Fibroblast of lung (primary cell): ENCODE results near the gene SDHC. TPM values are rescaled to one million over a fixed set of nuclear protein-coding genes. Genes with fewer than 3 reads are reported as not detected.

Experiments used
- DNase-seq, 2 donors: peaks; one replicate each; pipeline versions ENCODE4 v3.0.0 to v3.0.0-alpha.2; 2010; ENCODE audit warnings: low read depth in 2 of 2
- H2AFZ ChIP-seq: 2 replicates; pipeline ENCODE4 v1.5.1; 2012; ENCODE audit warnings: low read length, control low read depth, inconsistent platforms
- H3K27ac ChIP-seq: 2 replicates; pipeline ENCODE4 v1.5.1; 2011; ENCODE audit warnings: low read length, control low read depth; ENCODE audit not compliant: insufficient read depth
- H3K27me3 ChIP-seq: 2 replicates; pipeline ENCODE4 v1.5.1; 2011; ENCODE audit warnings: mild to moderate bottlenecking, low read length; ENCODE audit not compliant: control insufficient read depth, insufficient read depth
- H3K36me3 ChIP-seq: 2 replicates; pipeline ENCODE4 v1.5.1; 2011; ENCODE audit warnings: low read length; ENCODE audit not compliant: control insufficient read depth, insufficient read depth
- H3K4me1 ChIP-seq: 2 replicates; pipeline ENCODE4 v1.5.1; 2011; ENCODE audit warnings: low read length; ENCODE audit not compliant: control insufficient read depth, insufficient read depth; ENCODE audit errors: extremely low read depth
- H3K4me2 ChIP-seq: 2 replicates; pipeline ENCODE4 v1.5.1; 2011; ENCODE audit warnings: low read length, control low read depth; ENCODE audit not compliant: insufficient read depth; ENCODE audit errors: extremely low read depth
- H3K4me3 ChIP-seq, 4 experiments: fragments of 200-600 bp in 1 of 4; sonication (generic) in 1 of 4; replicated peaks in 1 of 4; 2 replicates each; pipeline ENCODE4 v1.5.1; 2011 to 2016; ENCODE audit warnings: low read length in 4 of 4, low read depth in 3 of 4, mild to moderate bottlenecking in 3 of 4, control low read depth in 2 of 4, inconsistent platforms in 1 of 4, mixed read lengths in 1 of 4; ENCODE audit not compliant: insufficient read depth in 1 of 4; ENCODE audit errors: control extremely low read depth in 1 of 4
- H3K79me2 ChIP-seq: 2 replicates; pipeline ENCODE4 v1.5.1; 2012; ENCODE audit warnings: mild to moderate bottlenecking, low read length, inconsistent platforms; ENCODE audit not compliant: control insufficient read depth, insufficient read depth
- H3K9ac ChIP-seq: 2 replicates; pipeline ENCODE4 v1.5.1; 2011; ENCODE audit warnings: mild to moderate bottlenecking, low read length, control low read depth; ENCODE audit not compliant: insufficient read depth
- H3K9me3 ChIP-seq: 2 replicates; pipeline ENCODE4 v1.5.1; 2012; ENCODE audit warnings: low read depth, low read length; ENCODE audit not compliant: control insufficient read depth, insufficient read depth
- H4K20me1 ChIP-seq: 2 replicates; pipeline ENCODE4 v1.5.1; 2011; ENCODE audit warnings: low read length; ENCODE audit not compliant: control insufficient read depth, insufficient read depth; ENCODE audit errors: extremely low read depth
- CTCF ChIP-seq, 2 donors: IDR thresholded peaks in 1 of 2; conservative IDR thresholded peaks in 1 of 2; 1 replicate in 1 of 2; 2 replicates in 1 of 2; pipeline ENCODE4 v1.5.1; 2011 to 2012; ENCODE audit warnings: low read length in 2 of 2, control low read depth in 1 of 2, inconsistent platforms in 1 of 2, low read depth in 1 of 2, mild to moderate bottlenecking in 1 of 2
- EZH2 ChIP-seq: IDR thresholded peaks from 2 replicates; pipeline ENCODE4 v1.5.1; 2012; ENCODE audit warnings: low read length, control low read depth, mild to moderate bottlenecking; ENCODE audit errors: missing control alignments
- polyA plus RNA-seq, 2 donors: library from polyadenylated mRNA; depleted of rRNA in 1 of 2; stranded (reverse) in 1 of 2; unstranded in 1 of 2; fragments of >200 nt; gene quantifications; 2 replicates each; pipeline ENCODE4 v1.2.1, GENCODE V29; 2011 to 2012; ENCODE audit warnings: missing spikeins in 1 of 2
- total RNA-seq: library from RNA; depleted of rRNA; stranded (reverse); fragments of >200 nt; gene quantifications from 2 replicates; pipeline ENCODE4 v1.2.1, GENCODE V29; 2014

Gene SDHC
- total and polyA plus RNA-seq, 2 donors (not counting 1 experiment from before 2014, with no cell fraction given): 24.8 to 484 TPM

GRCh38 chr1:161285521-161285920 lies 28.7 kb upstream of the SDHC start:
- no peak overlapping the region for H3K27ac ChIP-seq
- H3K79me2 ChIP-seq: no peaks in the 10 kb centered on the region
- no peaks in the 10 kb centered on the region for H3K36me3 ChIP-seq
- no peaks in the 10 kb centered on the region for H3K4me1 ChIP-seq
- H3K27me3 ChIP-seq: peaks cover 2% of the 10 kb centered on the region
- H3K9me3 ChIP-seq: no peaks in the 10 kb centered on the region
- no peak overlapping the region for H3K4me3 ChIP-seq
- TF ChIP-seq CTCF (conservative IDR thresholded peaks at IDR 0.05 in 1 of 2, IDR thresholded peaks at IDR 0.05 in 1 of 2; ENCODE audit: low read depth in 1 of 2, low read length in 2 of 2): no peak
- TF ChIP-seq EZH2: no peak
- DNase-seq: no peak
- H3K4me2 ChIP-seq: no peak overlapping the region
- no peaks in the 10 kb centered on the region for H4K20me1 ChIP-seq
- no peak overlapping the region for H2AFZ ChIP-seq
- no peak overlapping the region for H3K9ac ChIP-seq

GRCh38 chr1:161287482-161288054 lies 26.6 kb upstream of the SDHC start:
- Histone ChIP-seq H3K27me3 (peaks cover 2% of the 10 kb centered on the region), H3K79me2 (no peaks in the 10 kb centered on the region), H2AFZ (no peak overlapping the region), H3K9me3 (no peaks in the 10 kb centered on the region), H4K20me1 (no peaks in the 10 kb centered on the region), H3K27ac (no peak overlapping the region), H3K36me3 (no peaks in the 10 kb centered on the region), H3K4me3 (no peak overlapping the region), H3K4me2 (no peak overlapping the region), H3K9ac (no peak overlapping the region), H3K4me1 (no peaks in the 10 kb centered on the region)
- DNase-seq: no peak
- TF ChIP-seq EZH2: no peak
- no peak for TF ChIP-seq CTCF (conservative IDR thresholded peaks at IDR 0.05 in 1 of 2, IDR thresholded peaks at IDR 0.05 in 1 of 2; ENCODE audit: low read depth in 1 of 2, low read length in 2 of 2)

GRCh38 chr1:161290779-161291178 lies 23.4 kb upstream of the SDHC start:
- no peaks in the 10 kb centered on the region for H3K9me3 ChIP-seq
- TF ChIP-seq CTCF (conservative IDR thresholded peaks at IDR 0.05 in 1 of 2, IDR thresholded peaks at IDR 0.05 in 1 of 2; ENCODE audit: low read depth in 1 of 2, low read length in 2 of 2) (no peak), EZH2 (no peak)
- no peaks in the 10 kb centered on the region for H4K20me1 ChIP-seq

More at GRCh38 chr1:161290779-161291178, 23.4 kb upstream of the SDHC start:
- no peaks in the 10 kb centered on the region for H3K4me1 ChIP-seq
- no peaks in the 10 kb centered on the region for H3K36me3 ChIP-seq
- no peak overlapping the region for H3K4me3 ChIP-seq
- H2AFZ ChIP-seq: no peak overlapping the region
- H3K9ac ChIP-seq: no peak overlapping the region
- no peaks in the 10 kb centered on the region for H3K27me3 ChIP-seq
- no peak for DNase-seq
- H3K79me2 ChIP-seq: no peaks in the 10 kb centered on the region
- H3K4me2 ChIP-seq: no peak overlapping the region
- H3K27ac ChIP-seq: no peak overlapping the region
